Right hindlimb (tissue), 1 donor: ENCODE data around the gene OR4D2.

ENCODE experiments used
- DNase-seq: peaks from one replicate; pipeline ENCODE4 v3.0.0-alpha.2; 2018

Gene OR4D2

DNA sequence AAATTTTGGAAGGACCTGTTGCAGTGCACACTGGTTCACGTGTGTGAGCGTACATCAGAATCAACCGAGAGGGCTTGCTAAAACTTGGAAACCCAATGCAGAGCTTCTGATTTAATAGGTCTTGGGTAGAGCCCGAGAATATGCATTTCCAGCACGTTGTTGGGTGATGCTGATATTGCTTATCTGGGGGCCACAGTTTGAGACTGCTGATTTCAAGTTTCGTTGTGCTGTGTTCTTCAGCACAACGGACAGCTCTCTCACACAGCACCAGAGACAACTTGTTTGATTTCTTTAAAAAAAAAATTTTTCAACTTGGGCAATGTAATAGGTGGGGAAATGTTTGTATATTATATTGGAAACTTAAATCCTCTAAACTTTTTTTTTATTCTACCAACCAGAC is 9.4 kb downstream of the OR4D2 start:
- DNase-seq = no peak

DNA sequence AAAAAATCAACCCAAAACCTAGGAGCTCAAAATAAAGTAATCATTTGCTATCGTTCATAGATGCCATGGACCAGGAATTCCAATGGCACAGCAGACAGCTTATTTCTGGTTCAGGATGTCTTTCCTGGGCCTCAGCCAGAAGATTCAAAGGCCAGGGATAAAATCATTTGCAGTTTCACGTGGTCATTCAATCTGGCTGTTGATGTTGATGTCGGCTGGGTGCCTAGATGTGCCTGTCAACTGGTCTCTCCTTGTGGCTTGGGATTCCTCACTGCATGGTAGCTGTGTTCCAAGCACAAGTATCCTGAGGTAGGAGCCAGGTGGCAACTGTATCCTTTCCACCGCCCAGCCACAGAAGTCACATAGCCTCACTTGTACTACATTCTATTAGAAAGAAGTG is 15.0 kb downstream of the OR4D2 start:
- no peak for DNase-seq

DNA sequence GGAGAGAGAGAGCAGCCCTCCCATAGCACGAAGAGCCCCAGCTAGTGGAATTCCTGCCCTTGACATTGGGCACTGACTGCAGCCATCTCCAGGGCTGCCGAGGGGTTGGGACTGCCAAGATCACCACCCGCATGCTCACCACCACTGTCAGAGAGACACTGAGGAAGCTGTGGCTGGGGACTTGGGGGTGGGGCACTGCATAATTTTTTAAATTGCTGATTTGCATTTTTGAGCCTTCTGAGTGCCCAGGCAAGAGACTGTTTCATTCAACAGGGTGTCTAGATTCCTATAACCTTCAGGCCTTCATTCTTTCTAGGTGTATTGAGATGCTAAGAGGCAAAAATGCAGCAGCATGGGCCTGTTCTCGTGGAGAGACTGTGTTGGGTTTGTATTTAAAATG is 16.7 kb downstream of the OR4D2 start:
- no peak for DNase-seq

DNA sequence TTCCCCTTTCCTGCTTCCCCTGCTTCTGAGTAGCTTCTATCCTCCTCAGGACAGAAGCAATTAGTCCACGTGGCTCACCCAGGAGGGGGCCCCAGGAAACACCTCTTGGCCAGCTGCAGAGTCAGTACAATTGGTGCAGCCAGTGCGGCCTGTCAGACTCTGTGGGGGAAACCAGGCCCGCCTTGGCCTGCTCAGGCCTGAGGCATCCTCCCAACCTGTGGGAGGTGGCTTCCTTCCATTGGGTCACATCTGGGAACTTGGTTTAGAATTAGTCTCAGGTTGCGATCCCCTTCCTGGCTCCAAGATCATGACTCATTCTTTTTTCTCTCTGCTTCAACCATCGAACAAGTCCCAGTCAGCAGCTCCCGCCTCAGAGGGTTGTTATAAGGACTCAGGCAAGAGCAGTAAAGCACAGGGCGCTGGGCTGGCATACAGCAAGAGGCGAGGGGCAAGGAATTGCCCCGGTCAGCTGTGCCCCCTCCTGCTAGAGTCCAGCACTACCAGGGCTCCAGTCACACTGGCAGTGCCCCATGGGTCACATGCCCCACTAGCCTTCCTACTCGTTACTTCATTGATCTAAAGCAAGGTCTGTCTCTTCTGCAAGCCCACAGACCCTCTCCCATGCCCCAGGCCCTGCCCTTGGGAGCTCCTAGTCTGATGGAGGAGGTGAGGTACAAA is 17.7 kb downstream of the OR4D2 start:
- DNase-seq = peak; percentile 46

DNA sequence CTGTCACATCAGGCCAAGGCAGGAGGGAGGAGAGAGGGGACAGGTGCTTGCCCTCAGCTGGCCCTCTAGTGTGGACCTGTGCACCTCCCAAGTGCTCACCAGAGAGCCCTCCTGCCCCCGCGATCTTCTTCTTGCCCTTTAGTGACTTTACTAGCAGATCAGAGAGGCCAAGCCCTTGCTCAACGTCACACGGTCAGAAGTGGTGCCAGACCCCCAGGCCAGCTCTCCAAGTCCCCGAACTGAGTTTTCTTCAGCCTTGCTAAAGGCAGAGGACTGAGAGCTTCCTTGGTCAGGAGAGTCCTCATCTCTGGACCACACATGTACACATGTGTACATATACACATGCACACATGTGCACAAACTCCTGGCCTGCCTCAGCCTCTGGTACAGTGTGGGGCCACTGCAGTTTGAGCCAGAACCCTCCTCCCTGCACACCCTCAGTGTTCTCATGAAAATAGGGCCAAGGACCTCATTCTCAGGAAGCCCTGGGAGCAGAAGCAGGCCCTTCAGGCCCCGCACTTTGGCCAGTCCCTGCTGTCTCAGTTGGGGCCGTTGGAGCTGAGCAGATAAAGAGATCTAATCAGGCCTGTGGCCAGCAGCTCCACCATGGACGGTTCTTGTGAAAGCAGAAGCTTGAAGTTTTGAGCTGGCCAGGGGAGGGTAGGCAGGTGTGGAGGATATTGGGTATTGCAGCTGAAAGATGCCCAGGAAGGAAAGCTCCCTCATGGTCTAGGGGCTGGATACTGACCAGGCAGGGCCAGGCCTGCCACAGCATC is 18.4 kb downstream of the OR4D2 start:
- DNase-seq = no peak

DNA sequence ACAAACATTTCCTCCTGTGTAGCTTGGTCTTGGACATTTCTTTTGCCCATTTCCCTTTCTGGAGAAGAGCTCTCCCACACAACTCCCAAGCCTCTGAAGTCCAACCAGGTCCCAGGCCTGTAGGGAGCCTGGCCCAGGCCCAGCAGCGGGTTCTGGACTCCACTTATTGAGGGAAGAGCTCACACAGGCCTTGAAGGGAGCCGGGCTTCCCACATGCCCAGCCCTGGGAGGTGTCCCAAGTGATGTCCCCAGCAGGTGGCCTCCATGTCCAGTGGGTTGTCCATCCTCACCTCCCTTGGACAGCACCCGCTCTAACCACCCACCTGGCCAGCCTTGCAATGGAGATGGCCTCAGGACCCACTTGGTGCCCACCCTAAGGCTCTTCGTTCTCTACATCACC is 19.8 kb downstream of the OR4D2 start:
- DNase-seq = no peak

DNA sequence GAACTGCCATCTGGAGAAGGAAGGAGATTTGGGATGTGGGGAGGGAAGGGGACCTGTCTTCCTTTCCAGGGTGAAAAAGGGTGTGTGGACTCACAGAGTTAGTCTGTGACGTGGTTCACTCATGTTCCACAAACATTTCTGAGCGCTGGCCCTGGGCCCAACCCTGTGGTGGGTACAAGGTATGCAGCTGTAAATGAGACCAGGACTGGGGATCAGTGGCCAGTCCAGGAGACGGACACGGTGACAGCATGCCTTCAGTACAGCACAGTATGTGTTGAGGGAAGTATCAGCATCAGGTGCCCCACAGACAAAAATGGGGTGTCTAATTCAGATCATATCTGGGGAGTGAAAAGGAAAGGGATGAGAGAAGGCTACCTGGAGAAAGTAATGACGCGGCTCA is 20.3 kb downstream of the OR4D2 start:
- DNase-seq = no peak

DNA sequence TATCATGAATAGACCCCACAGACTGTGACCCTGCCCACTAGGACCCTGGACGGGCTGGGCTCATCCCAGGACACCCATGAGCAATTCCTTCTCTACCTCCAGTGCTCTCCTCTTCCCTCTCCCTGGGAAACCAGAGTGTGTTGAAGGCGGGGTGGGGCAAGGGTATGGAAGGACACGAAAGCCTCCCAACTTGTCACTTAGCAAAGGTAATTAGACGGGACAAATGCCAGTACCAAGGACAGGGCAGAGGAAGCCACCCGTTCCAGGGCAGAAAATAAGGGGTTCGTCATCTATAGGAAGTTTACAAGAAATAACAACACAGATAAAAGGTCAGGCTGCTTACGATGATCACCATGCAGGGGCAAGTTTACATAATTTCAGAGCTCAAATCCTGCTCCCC is 20.9 kb downstream of the OR4D2 start:
- no peak for DNase-seq

DNA sequence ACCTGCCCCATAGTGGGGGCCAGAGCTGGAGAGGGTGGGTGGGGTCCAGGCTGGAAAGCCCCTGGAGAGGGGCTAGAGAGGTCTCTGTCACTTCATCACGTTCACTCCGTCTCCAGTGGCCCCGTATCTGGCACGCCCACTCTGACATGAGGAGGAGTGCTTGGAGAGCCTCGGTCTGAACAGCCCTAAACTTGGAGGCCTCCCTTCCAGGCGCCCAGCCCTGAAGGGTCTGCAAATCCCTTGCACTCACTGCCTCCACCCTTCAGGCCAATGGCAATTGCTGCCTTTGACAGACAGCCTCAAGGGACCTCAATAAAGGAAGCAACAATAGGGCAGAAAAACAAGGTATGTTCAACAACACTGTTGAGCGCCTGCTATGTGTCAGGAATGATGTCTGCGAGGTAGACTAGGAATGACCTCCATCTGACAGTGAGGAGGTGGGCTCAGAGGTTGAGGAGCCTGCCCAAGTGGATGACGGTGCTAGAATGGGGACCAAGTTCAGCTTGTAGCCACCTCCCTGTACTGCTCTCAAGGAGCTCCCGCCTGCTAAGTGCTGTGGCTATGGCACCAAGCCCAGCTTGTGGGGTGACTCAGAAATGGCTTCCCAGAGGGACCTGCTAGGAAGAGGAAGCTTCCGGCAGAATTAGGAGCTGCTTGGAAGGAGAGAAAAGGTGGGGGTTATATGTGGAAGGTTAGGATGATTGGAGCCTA is 22.8 kb downstream of the OR4D2 start:
- peak; percentile 52 for DNase-seq

DNA sequence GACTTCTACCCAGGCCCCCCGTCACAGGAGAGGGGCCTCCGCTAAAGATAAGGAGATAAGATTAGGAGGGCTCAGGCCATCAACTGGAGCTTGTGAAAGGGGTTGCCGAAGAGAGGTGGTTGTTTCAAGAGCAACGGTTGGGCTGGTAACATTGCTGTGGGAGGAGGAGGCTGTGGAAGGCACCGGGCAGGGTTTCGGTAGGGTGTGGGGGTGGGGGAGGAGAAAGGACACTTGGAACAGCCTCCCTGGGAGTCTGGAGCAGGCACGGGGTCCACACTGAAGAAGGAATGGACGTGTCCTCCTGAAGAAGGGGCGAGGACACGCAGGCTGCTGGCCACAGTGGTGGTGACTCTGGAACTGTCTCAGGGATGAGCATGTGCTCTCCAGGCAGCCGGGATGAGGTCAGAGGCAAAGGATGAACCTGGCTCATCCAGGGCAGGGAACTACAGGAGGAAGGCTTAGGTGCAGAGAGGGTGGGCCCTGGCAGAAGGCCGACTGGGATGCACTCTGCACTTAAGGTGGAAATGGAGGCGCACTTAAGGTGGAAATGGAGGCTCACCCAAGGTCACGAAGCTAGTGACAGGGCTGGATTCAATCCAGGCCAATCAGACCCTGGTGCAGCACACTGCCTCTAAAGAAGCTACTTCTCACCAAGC is 24.6 kb downstream of the OR4D2 start:
- DNase-seq = no peak

DNA sequence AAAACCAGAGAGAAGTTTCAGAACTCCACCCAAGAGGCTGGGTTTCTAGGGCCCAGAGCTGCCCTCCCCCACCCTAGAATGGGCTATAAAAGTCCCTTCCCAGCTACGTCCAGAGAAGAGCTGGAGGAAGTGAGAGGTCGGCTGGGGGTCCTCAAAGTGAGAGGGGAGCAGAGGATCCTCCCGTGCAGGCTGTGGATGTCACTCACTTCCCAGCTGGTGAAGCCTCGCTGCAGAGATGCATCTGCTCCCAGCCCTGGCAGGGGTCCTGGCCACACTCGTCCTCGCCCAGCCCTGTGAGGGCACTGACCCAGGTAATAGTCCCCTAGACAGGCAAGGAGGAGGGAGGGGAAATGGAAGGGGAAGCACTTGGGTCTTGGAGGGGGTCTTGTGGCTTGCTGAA is 25.8 kb downstream of the OR4D2 start, which contains the start of gene EPX:
Gene EPX (plus strand): TSS at position 115 of the 400 bp plus-strand sequence. CDS start 121 bp downstream, at position 236.
- no peak for DNase-seq

DNA sequence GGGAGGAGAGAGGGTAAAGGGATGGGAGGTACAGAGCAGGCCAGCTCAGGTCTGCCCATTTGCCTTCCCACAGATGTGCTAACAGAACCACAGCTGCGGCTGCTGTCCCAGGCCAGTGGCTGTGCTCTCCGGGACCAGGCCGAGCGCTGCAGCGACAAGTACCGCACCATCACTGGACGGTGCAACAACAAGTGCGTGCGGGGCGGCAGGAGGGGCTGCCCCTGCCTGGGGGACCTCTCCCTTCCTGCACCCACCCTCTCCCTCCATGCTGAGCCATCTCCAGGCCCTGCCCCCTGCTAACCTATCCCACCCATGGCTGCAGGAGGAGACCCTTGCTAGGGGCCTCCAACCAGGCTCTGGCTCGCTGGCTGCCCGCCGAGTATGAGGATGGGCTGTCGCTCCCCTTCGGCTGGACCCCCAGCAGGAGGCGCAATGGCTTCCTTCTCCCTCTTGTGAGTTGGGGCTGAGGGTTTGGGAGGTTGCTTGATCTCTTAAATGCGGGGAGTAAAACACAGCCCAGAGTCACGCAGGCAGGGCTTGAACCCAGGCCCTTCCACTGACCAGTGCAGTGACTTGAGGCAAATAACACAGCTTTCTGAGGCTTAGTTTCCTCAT is 27.0 kb downstream of the OR4D2 start:
- DNase-seq = no peak

DNA sequence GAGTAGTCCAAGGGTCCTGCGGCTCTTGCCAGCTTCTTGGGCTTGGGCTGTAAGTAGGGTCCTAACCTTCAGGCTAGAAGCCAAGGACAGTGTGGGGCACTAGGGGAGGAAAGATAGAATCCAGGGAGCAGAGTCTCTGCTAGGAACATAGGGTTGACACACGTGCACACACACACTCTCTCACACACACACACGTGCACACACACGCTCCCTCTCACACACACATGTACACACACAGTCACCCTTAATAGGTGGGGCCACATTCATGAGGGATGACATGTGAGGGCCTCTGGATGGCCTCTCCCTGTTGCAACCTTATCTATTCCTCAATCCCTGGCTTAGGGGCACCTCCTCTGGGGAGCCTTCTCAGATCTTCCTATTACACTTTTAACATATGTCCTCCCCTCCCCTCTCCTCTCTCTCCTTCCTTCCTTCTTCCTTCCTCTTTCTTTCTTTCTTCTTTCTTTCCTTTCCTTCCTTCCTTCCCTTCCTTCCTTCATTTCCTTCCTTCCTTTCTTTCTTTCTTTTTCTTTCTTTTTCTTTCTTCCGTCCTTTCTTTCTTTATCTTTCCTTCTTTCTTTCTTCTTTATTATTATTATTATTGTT is 28.8 kb downstream of the OR4D2 start:
- no peak for DNase-seq

DNA sequence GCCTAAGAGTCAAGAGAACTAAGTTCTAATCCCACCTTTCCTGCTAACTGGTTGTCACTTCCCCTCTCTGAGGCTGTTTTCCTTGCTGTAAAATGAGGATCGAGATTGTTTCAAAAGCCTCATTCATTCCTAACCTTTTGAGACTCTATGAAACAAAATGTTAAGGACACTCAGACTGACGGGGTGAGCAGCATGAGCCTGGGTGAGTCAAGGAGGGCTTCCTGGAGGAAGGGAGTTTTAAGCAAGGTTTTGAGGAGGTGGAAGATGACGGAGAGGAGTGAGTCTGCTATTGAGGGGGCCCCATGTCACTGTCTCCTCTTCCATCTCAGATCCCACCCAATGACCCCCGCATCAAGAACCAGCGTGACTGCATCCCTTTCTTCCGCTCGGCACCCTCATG is 29.8 kb downstream of the OR4D2 start:
- DNase-seq = no peak

DNA sequence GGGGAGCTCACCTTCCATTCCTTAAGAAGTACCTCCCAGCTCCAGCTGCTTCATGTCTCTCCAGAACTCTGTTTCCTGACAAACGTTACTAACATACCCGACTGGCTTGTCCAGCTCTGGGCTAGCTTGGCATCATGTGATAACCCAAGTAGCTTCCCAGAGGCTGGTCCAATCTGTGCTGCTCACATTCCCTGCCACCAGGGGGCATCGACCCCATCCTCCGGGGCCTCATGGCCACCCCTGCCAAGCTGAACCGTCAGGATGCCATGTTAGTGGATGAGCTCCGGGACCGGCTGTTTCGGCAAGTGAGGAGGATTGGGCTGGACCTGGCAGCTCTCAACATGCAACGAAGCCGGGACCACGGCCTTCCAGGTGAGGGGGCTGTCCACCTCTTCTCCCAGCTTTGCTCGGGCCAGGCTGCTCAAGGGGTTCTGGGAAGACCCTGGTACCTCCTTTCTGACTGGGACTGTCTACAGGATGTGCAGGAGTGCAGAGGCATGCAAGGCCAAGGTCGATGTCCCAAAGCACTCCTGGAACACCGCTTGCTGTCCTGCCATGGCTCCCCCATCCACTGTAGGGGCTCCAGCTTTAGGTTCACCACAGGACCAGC is 33.3 kb downstream of the OR4D2 start:
- peak; percentile 41 for DNase-seq

DNA sequence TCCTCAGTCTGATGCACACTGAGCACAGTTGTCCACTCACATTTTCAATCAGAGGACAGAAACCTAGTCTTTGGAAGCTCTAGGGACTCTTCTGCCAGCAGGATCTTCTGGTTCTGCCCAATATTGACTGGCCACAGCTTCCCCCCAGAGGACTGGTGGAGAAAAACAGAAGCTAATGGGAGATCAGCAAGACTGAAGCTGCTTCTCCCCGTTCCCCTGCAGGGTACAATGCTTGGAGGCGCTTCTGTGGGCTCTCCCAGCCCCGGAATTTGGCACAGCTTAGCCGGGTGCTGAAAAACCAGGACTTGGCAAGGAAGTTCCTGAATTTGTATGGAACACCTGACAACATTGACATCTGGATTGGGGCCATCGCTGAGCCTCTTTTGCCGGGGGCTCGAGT is 36.1 kb downstream of the OR4D2 start:
- DNase-seq = no peak

DNA sequence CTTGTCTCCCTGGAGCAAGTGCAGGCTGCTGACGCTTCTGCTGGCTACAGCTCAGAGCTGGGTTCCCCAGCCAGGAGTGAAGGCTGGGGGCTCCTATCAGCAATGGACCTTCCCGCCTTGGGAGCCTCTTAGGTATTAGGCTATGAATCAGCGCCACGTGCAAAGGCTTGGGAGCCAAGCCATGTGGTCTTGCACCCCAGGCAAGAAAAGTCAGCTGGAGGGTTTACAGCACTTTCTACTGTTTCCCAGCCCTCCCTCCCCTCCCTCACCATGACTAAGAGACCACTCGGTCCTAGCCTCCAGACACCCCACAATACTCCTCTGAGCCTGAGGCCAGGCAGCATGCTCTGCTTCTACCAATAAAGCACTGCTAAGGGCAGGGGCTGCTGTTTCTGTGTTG is 38.0 kb downstream of the OR4D2 start:
- DNase-seq = no peak

DNA sequence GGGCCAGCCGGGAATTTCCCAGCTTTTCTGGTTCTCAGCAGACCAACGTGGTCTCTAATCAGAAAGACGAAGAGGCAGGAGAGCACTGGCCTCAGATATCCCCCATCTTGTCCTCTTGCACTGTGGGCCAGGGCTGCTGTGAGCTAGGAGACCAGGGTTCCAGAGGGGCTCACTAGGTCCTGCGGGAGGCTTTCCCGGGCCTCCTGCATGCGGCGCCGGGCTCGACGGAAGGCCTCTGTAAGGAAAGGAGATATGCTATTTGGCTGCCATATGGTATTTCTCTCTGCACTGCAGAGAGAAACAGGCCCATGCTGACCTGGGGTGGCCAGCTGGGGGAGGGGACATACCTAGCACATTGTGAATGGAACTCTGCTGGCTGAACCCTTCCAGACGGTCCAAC is 39.2 kb downstream of the OR4D2 start:
- no peak for DNase-seq

DNA sequence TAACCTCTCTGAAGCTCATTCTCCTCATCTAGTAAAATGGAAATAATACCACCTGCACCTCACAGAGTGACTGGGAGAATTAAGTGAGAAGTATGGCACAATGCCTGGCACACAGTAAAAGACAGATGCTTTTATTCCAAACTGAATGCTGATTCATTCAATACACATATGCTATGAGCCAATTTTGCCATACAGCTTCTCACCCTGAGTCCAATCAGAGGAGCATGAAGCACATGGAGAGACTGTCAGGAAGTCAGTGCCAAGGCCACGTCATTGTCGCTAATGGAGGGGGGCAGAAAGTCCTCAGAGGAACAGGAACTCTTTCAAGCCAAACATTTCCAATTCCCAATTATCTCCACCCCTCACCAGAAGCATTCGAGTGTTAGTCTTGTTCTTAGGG is 40.7 kb downstream of the OR4D2 start:
- DNase-seq = no peak

DNA sequence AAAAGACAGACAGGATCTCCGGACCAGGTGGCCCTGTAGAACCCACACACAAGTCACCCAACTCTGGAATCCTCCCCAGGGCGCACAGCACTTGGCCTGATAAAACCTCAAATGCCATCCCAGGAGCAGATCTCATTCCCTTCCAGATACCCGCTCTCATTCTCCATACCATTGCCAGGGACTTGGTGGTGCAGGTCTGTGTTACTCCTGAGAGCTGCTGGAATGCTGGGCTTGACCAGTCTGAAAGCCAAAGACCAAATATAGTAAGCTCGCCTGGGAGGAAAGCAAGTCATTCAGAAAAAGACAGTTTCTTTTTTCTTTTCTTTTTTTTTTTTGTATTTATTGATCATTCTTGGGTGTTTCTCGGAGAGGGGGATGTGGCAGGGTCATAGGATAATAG is 41.6 kb downstream of the OR4D2 start:
- DNase-seq = no peak

DNA sequence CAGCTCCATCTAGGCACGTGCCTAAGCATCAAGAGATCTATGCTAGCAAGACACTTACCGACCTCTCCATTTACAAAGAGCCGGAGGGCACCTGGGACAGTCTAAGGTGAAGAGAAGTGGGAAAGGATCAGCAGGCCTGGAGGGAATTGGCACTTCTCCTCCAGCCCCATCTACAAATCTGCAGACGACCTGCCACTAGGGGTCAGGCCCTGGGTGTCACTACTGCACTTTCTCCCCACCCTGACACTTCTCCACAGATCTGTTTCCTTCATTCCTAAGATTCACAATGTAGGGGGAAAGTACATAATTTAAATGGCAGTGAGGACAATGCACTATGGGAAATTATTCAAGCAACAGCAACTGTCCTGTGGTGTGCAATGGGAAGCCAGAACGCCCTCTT is 44.1 kb downstream of the OR4D2 start:
- no peak for DNase-seq

DNA sequence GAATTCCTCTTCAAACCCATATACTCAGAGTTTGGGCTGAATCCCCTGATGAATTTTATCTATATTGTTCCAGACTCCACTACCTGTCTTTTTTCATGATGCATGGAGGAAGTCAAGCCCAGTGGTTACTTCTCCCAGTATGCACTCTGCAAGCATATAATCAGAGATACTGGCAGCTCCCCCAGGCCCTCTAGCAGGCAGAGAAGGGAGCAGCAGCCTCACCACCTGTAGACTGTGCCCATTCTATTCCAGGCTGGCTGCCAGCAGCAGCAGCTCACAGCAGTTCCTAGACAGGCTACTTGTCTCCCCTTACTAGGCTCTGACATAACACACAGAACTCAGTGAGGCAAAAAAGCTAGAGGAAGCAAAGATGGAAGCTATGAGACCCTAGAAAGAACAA is 48.9 kb downstream of the OR4D2 start:
- no peak for DNase-seq
